Endodermal cell (in vitro differentiated cells): ENCODE measurements around the gene DPPA2. TPM values are rescaled to one million over a fixed set of nuclear protein-coding genes. Genes with fewer than 3 reads are reported as not detected.

Experiments
- DNase-seq: peaks from one replicate; pipeline ENCODE4 v3.0.0-alpha.2; 2017
- H3K27ac ChIP-seq: 2 replicates; pipeline ENCODE4 v1.5.1; 2013; ENCODE audit warnings: mild to moderate bottlenecking, low read depth, low read length, moderate library complexity
- H3K27me3 ChIP-seq: 2 replicates; pipeline ENCODE4 v1.6.1; 2013; ENCODE audit warnings: mild to moderate bottlenecking, low read length, moderate library complexity; ENCODE audit not compliant: insufficient read depth, control insufficient read depth, poor library complexity, severe bottlenecking
- H3K36me3 ChIP-seq: 2 replicates; pipeline ENCODE4 v1.7.0; 2013; ENCODE audit warnings: mild to moderate bottlenecking, low read length, moderate library complexity; ENCODE audit not compliant: control insufficient read depth, insufficient read depth
- H3K4me1 ChIP-seq: one replicate; pipeline ENCODE4 v1.7.0; 2013; ENCODE audit warnings: low read length; ENCODE audit not compliant: control insufficient read depth, insufficient read depth
- H3K4me3 ChIP-seq: 2 replicates; pipeline ENCODE4 v1.5.1; 2013; ENCODE audit warnings: mild to moderate bottlenecking, low read length, moderate library complexity
- H3K9ac ChIP-seq: 2 replicates; pipeline ENCODE4 v1.6.1; 2013; ENCODE audit warnings: mild to moderate bottlenecking, low read length, moderate library complexity; ENCODE audit not compliant: poor library complexity, severe bottlenecking; ENCODE audit errors: extremely low read depth
- H3K9me3 ChIP-seq: 2 replicates; pipeline ENCODE4 v1.6.1; 2013; ENCODE audit warnings: mild to moderate bottlenecking, low read length, moderate library complexity; ENCODE audit not compliant: control insufficient read depth
- H3K27ac Mint-ChIP-seq: 2 replicates; pipeline ENCODE4 v1.8.0; 2020; ENCODE audit warnings: mixed read lengths
- H3K27me3 Mint-ChIP-seq: 2 replicates; pipeline ENCODE4 v1.8.0; 2021; ENCODE audit warnings: mild to moderate bottlenecking, mixed read lengths; ENCODE audit not compliant: insufficient read depth
- H3K36me3 Mint-ChIP-seq: 2 replicates; pipeline ENCODE4 v1.8.0; 2020; ENCODE audit warnings: low read depth, mixed read lengths
- H3K4me1 Mint-ChIP-seq: 2 replicates; pipeline ENCODE4 v1.8.0; 2020; ENCODE audit warnings: mixed read lengths
- H3K4me3 Mint-ChIP-seq: 2 replicates; pipeline ENCODE4 v1.8.0; 2020; ENCODE audit warnings: mild to moderate bottlenecking, moderate library complexity, mixed read lengths
- H3K9me3 Mint-ChIP-seq: 2 replicates; pipeline ENCODE4 v1.8.0; 2020; ENCODE audit warnings: mild to moderate bottlenecking, mixed read lengths
- CTCF ChIP-seq: fragments of 200-600 bp; sonication (generic); conservative IDR thresholded peaks from 2 replicates; pipeline ENCODE4 v1.5.0; 2021; ENCODE audit warnings: antibody characterized with exemption, mild to moderate bottlenecking
- WGBS, 2 experiments: methylation state at CpG; one replicate each; pipeline versions ENCODE4 v1.1.5 to v1.1.7; 2013; ENCODE audit warnings: missing lambda C conversion rate in 2 of 2, mixed read lengths in 1 of 2; ENCODE audit not compliant: insufficient coverage in 1 of 2, insufficient read length in 1 of 2; 5-methylcytosine and 5-hydroxymethylcytosine counted together
- total RNA-seq, 2 donors: library from RNA; stranded (reverse); fragmentation: NEBNext Ultra II Directional in 1 of 2; extraction: Animal tissue kit (Norgen Biotek cat#: 25700) in 1 of 2; gene quantifications; 2 replicates in 1 of 2; 3 replicates in 1 of 2; pipeline ENCODE4 v1.2.1, GENCODE V29; 2021

The DPPA2 gene
- total RNA-seq, 2 donors from 2014 or later: 1.7 to 3.1 TPM

DNA sequence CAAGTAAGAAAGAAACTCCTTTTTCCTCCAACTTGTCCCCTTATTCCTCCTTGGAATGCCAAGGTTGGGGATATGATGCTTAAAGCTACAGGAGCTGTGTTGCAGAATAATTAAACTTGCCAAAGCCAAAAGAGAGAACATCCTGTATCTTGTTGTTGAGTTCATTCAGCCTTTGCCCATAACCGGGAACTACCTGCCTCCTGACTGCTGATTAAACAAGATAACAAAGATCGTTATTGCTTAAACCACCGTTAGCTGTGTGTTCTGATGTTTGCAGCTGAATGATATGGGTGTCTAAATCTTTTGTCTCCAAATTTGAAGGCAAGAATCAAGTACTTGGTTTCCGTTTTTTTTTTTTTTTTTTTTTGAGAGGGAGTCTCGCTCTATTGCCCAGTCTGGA, 61.5 kb downstream of the DPPA2 start:
- no peaks in the 10 kb centered on the region for H3K27me3 Mint-ChIP-seq
- no peaks in the 10 kb centered on the region for H3K4me1 ChIP-seq
- no peaks in the 10 kb centered on the region for H3K4me1 Mint-ChIP-seq
- no peaks in the 10 kb centered on the region for H3K36me3 ChIP-seq
- H3K4me3 ChIP-seq: no peak overlapping the region
- H3K9me3 Mint-ChIP-seq: no peaks in the 10 kb centered on the region
- H3K27me3 ChIP-seq: no peaks in the 10 kb centered on the region
- H3K27ac Mint-ChIP-seq: no peak overlapping the region
- no peak overlapping the region for H3K4me3 Mint-ChIP-seq
- no peak overlapping the region for H3K27ac ChIP-seq
- 94% methylated on average over 4 of the region's 5 CpGs; no CpG with 5 or more reads in 1 of the 2 experiments for WGBS, 2 experiments
- no peak for TF ChIP-seq CTCF
- no peak overlapping the region for H3K9ac ChIP-seq
- no peaks in the 10 kb centered on the region for H3K9me3 ChIP-seq
- no peaks in the 10 kb centered on the region for H3K36me3 Mint-ChIP-seq
- DNase-seq: no peak

- no peak for TF ChIP-seq CTCF
- Histone ChIP-seq H3K27ac (no peak overlapping the region), H3K4me1 (no peaks in the 10 kb centered on the region), H3K9ac (no peak overlapping the region), H3K9me3 (no peaks in the 10 kb centered on the region), H3K36me3 (no peaks in the 10 kb centered on the region), H3K27me3 (no peaks in the 10 kb centered on the region), H3K4me3 (no peak overlapping the region)
- H3K27me3 Mint-ChIP-seq: no peaks in the 10 kb centered on the region
- H3K36me3 Mint-ChIP-seq: no peaks in the 10 kb centered on the region
- no peak overlapping the region for H3K27ac Mint-ChIP-seq
- DNase-seq: no peak
- no peak overlapping the region for H3K4me3 Mint-ChIP-seq
- H3K9me3 Mint-ChIP-seq: no peaks in the 10 kb centered on the region
- no peaks in the 10 kb centered on the region for H3K4me1 Mint-ChIP-seq
- WGBS, 2 experiments: 87 to 89% methylated on average over 2 to 3 of the region's 3 CpGs
Observed at GRCh38 chr3:109252641-109253040, 63.7 kb downstream of the DPPA2 start.

Other genes starting within 250 kb of the DPPA2 start
- gene MORC1, start 198.4 kb downstream of the DPPA2 start, total RNA-seq: not detected
- gene C3orf85, start 179.8 kb downstream of the DPPA2 start, total RNA-seq: not detected
- gene DPPA4, start 21.0 kb upstream of the DPPA2 start, total RNA-seq: 100 to 1,000 TPM; 132 to 284 TPM